ENCODE data around the gene LRRC4C.

GRCh38 chr11:40435344-40435743 lies 1024.1 kb downstream of the LRRC4C start:
- no peak for TF ChIP-seq CTCF (IDR thresholded peaks at IDR 0.05; ENCODE audit: low read depth, low read length, missing input control)
- no peak for TF ChIP-seq ATF3 (IDR thresholded peaks at IDR 0.05)
- peak; percentile 25 to 60 for TF ChIP-seq RAD21 (IDR thresholded peaks at IDR 0.05)

All from liver (tissue), 3 donors.